Lower lobe of right lung (tissue), 2 donors: Measurements from ENCODE around the gene RAB6A. TPM values are rescaled to one million over a fixed set of nuclear protein-coding genes. Genes with fewer than 3 reads are reported as not detected.
"Not testable (repeated sequence)": the region's sequence is repeated elsewhere in the genome, so short reads cannot be mapped to it uniquely, and the experiment has no call there.

Source experiments
- ATAC-seq, 2 donors: fragments of 200-7000 bp; cut with Tn5 transposase; one replicate each; pipeline ENCODE4 v1.9.1; 2020 to 2022; ENCODE audit warnings: mild to moderate bottlenecking in 2 of 2, moderate library complexity in 2 of 2
- DNase-seq: peaks from one replicate; pipeline ENCODE4 v3.0.0-alpha.2; 2020
- H3K27ac ChIP-seq: fragments of 200-600 bp; one replicate; pipeline ENCODE4 v1.8.0; 2022
- H3K27me3 ChIP-seq: fragments of 200-600 bp; one replicate; pipeline ENCODE4 v1.8.0; 2022; ENCODE audit warnings: low read depth
- H3K36me3 ChIP-seq: fragments of 200-600 bp; one replicate; pipeline ENCODE4 v1.8.0; 2022; ENCODE audit warnings: mild to moderate bottlenecking
- H3K4me1 ChIP-seq: fragments of 200-600 bp; one replicate; pipeline ENCODE4 v1.8.0; 2022
- H3K4me3 ChIP-seq: fragments of 200-600 bp; one replicate; pipeline ENCODE4 v1.8.0; 2022; ENCODE audit warnings: mild to moderate bottlenecking
- H3K9me3 ChIP-seq: fragments of 200-600 bp; one replicate; pipeline ENCODE4 v1.8.0; 2022
- CTCF ChIP-seq: fragments of 200-600 bp; IDR thresholded peaks from one replicate; pipeline ENCODE4 v1.8.0; 2022; ENCODE audit warnings: antibody characterized with exemption, mild to moderate bottlenecking
- intact Hi-C: fragments of 100-400 bp; cut with DNase I; formaldehyde crosslinking; loops from one replicate; pipeline ENCODE4 v1.11.0; 2022
- total RNA-seq: library from RNA; stranded (reverse); fragmentation: NEBNext Ultra II Directional; extraction: Animal tissue kit (Norgen Biotek cat#: 25700); gene quantifications from one replicate; pipeline ENCODE4 v1.2.1, GENCODE V29; 2021
- donor health status: DM: no; HTN: yes; CAD: no; lungs with severe emphysema.

RAB6A gene
- total RNA-seq, 1 donor from 2014 or later = 128 TPM

DNA sequence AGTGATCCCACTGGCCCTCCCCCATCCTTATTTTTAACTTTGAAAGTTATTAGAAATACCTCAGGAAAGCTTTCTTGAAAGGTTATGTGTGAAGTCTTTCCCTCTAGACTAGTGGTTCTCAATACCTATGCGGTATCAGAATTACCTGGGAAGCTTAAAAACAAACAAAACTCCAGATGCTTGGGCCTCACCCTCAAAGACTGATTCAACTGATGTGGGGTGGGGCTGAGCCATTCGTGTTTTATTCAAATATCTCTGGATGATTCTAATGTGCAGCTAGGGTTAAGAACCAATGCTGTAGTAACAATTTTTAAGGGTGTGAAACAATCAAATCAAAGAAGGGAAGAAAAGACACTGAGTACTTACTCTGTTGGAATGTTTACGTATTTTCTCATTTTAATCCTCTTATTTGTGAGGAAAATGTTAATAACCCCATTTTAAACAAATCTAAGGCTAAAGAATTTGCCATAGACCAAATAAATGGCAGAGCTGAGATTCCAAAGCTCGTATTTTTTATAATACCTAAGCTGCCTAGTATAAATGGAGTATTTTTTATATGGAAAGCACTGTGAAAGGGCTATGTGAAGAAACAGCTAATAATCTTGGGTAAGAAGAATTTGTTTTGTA lies 66.9 kb downstream of the RAB6A start:
- DNase-seq (no peak), ATAC-seq (no peak)
- TF ChIP-seq CTCF = no peak
- peaks cover 30% of the 10 kb centered on the region for H3K36me3 ChIP-seq
- no peaks in the 10 kb centered on the region for H3K9me3 ChIP-seq
- no peak overlapping the region for H3K4me3 ChIP-seq
- no peaks in the 10 kb centered on the region for H3K4me1 ChIP-seq
- H3K27ac ChIP-seq = no peak overlapping the region
- H3K27me3 ChIP-seq = no peaks in the 10 kb centered on the region
- intact Hi-C loops = no loop called here

GRCh38 chr11:73680687-73681086 lies 80.2 kb downstream of the RAB6A start:
- DNase-seq = no peak
- H3K9me3 ChIP-seq = no peaks in the 10 kb centered on the region
- no peaks in the 10 kb centered on the region for H3K4me1 ChIP-seq
- H3K36me3 ChIP-seq = peaks cover 62% of the 10 kb centered on the region
- TF ChIP-seq CTCF = no peak
- no peak overlapping the region for H3K27ac ChIP-seq
- no peaks in the 10 kb centered on the region for H3K27me3 ChIP-seq
- ATAC-seq = peak; percentile 68 to 90
- intact Hi-C loops = no loop called here
- H3K4me3 ChIP-seq = no peak overlapping the region

GRCh38 chr11:73676552-73676951 lies 84.3 kb downstream of the RAB6A start:
- H3K27ac ChIP-seq, DNase-seq, H3K4me3 ChIP-seq, H3K9me3 ChIP-seq, H3K4me1 ChIP-seq, H3K27me3 ChIP-seq, intact Hi-C loops, ATAC-seq: not testable (repeated sequence)
- peaks cover 41% of the 10 kb centered on the region for H3K36me3 ChIP-seq

DNA sequence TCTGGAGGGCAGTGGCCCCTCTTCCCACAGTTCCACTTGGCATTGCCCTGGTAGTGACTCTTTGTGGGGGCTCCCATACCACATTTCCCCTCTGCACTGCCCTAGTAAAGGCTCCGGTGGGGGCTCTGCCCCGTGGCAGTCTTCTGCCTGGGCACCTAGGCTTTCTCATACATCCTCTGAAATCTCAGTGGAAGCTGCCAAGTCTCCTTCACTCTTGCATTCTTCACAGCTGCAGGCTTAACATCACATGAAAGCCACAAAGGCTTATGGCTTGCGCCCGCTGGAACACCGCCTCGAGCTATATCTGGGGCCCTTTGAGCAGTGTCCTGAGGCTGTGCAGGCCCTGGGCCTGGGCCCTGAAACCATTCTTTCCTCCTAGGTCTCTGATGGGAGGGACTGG lies 89.2 kb downstream of the RAB6A start:
- intact Hi-C loops = no loop called here
- Histone ChIP-seq H3K4me1 (no peaks in the 10 kb centered on the region), H3K9me3 (no peaks in the 10 kb centered on the region), H3K4me3 (no peak overlapping the region), H3K27me3 (no peaks in the 10 kb centered on the region), H3K36me3 (peaks cover 6% of the 10 kb centered on the region), H3K27ac (no peak overlapping the region)
- DNase-seq (no peak), ATAC-seq (no peak)
- no peak for TF ChIP-seq CTCF

DNA sequence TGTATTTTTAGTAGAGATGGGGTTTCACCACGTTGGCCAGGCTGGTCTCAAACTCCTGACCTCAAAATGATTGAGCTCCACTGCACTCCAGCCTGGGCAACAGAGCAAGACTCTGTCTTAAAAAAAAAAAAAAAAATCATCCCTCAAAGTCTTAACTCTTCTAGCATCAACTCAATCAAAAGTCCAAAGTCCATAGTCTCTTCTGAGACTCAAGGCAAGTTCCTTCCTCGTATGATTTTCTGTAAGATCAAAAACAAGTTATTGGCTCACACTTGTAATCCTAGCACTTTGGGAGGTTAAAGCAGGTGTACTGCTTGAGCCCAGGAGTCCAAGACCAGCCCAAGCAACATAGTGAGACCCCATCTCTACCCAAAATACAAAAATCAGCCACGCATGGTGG lies 90.1 kb downstream of the RAB6A start:
- intact Hi-C loops = no loop called here
- Histone ChIP-seq H3K4me1 (no peaks in the 10 kb centered on the region), H3K9me3 (no peaks in the 10 kb centered on the region), H3K27me3 (no peaks in the 10 kb centered on the region), H3K4me3 (no peak overlapping the region), H3K27ac (no peak overlapping the region), H3K36me3 (peaks cover 4% of the 10 kb centered on the region)
- DNase-seq = no peak
- no peak for TF ChIP-seq CTCF
- no peak for ATAC-seq

DNA sequence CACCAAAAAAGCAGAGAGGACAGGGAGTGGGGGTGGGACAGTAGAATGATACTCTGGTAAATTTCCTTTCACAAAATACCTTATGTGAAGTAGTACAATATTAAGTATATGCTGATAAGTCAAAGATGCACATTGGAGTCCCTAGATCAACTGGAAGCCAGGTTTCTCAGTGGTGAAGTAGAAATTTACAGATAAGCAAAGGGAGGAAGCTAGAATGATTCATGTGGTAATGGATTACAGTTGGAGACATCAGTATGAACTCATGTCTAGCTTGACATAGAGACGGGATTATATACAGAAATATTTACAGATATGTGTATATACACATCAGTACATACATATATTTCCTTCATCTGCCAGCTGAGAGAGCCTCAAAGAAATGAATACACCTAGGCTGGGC lies 93.0 kb downstream of the RAB6A start:
- Histone ChIP-seq H3K4me1 (peaks cover 7% of the 10 kb centered on the region), H3K4me3 (no peak overlapping the region), H3K9me3 (no peaks in the 10 kb centered on the region), H3K27me3 (no peaks in the 10 kb centered on the region), H3K36me3 (peaks cover 4% of the 10 kb centered on the region), H3K27ac (no peak overlapping the region)
- no peak for TF ChIP-seq CTCF
- ATAC-seq (no peak), DNase-seq (no peak)
- intact Hi-C loops = no loop called here
